ES-I3 (cell line): ENCODE results near the gene CLIC4.
"Not testable (repeated sequence)": the region's sequence is repeated elsewhere in the genome, so short reads cannot be mapped to it uniquely, and the experiment has no call there.

Experiments
- H3K36me3 ChIP-seq: 2 replicates; pipeline ENCODE4 v1.6.1; 2013; ENCODE audit warnings: mild to moderate bottlenecking, low read length, control low read depth, moderate library complexity; ENCODE audit not compliant: insufficient read depth
- H3K4me1 ChIP-seq: 2 replicates; pipeline ENCODE4 v1.6.1; 2013; ENCODE audit warnings: mild to moderate bottlenecking, control low read depth, low read length; ENCODE audit not compliant: insufficient read depth
- H3K9ac ChIP-seq: 2 replicates; pipeline ENCODE4 v1.6.1; 2013; ENCODE audit warnings: low read depth, mild to moderate bottlenecking, low read length, moderate library complexity
- H3K9me3 ChIP-seq: 2 replicates; pipeline ENCODE4 v1.6.1; 2013; ENCODE audit warnings: mild to moderate bottlenecking, low read length, moderate library complexity; ENCODE audit not compliant: control insufficient read depth, insufficient read depth

Gene CLIC4

GRCh38 chr1:24744911-24745710 lies at the start of gene CLIC4:
CLIC4 (plus strand) TSS chr1:24745447; CDS start chr1:24745554, 107 bp downstream.
- H3K9me3 ChIP-seq, result no peaks in the 10 kb centered on the region
- no peaks in the 10 kb centered on the region for H3K36me3 ChIP-seq
- peak within 1 kb of the TSS; percentile 100 for H3K9ac ChIP-seq
- H3K4me1 ChIP-seq, result peaks cover 18% of the 10 kb centered on the region

GRCh38 chr1:24696041-24696755 lies 49.0 kb upstream of the CLIC4 start:
- Histone ChIP-seq H3K9ac (no peak overlapping the region), H3K4me1 (peaks cover 7% of the 10 kb centered on the region), H3K36me3 (no peaks in the 10 kb centered on the region), H3K9me3 (no peaks in the 10 kb centered on the region)

- H3K9ac ChIP-seq, result no peak overlapping the region
- H3K9me3 ChIP-seq, result no peaks in the 10 kb centered on the region
These were observed 48.4 kb upstream of the CLIC4 start for GRCh38 chr1:24696756-24697330.

DNA sequence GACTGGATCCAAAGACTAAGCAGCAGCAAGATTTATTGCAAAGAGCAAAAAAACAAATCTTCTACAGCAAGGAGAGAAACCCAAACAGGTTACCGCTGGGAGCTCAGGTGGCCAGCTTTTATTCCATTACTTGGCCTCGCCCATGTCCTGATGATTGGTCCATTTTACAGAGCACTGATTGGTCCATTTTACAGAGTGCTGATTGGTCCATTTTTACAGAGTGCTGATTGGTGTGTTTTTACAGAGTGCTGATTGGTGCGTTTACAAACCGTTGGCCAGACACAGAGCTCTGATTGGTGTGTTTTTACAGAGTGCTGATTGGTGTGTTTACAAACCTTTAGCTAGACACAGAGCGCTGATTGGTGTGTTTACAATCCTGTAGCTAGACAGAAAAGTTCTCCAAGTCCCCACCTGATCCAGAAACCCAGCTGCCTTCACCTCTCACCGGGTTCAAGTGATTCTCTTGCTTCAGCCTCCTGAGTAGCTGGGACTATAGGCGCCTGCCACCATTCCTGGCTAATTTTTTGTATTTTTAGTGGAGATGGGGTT lies 47.7 kb upstream of the CLIC4 start:
- not testable (repeated sequence) for H3K4me1 ChIP-seq, H3K36me3 ChIP-seq, H3K9ac ChIP-seq, H3K9me3 ChIP-seq

More at GRCh38 chr1:24696756-24697330, 48.4 kb upstream of the CLIC4 start:
- H3K36me3 ChIP-seq, result no peaks in the 10 kb centered on the region
- peaks cover 7% of the 10 kb centered on the region for H3K4me1 ChIP-seq

DNA sequence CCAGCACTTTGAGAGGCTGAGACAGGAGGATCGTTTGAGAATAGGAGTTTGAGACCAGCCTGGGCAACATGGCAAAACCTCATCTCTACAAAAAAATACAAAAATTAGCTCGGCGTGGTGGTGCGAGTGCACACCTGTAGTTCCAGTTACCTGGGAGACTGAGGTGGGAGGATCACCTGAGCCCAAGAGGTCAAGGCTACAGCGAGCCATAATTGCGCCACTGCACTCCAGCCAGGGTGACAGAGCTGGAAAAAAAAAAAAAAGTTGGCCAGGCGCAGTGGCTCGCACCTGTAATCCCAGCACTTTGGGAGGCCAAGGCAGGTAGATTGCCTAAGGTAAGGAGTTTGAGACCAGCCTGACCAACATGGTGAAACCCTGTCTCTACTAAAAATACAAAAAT lies 46.9 kb upstream of the CLIC4 start:
- not testable (repeated sequence) for H3K36me3 ChIP-seq, H3K9ac ChIP-seq, H3K4me1 ChIP-seq, H3K9me3 ChIP-seq

- H3K4me1 ChIP-seq, result peaks cover 11% of the 10 kb centered on the region
- H3K9me3 ChIP-seq, result no peaks in the 10 kb centered on the region
- H3K9ac ChIP-seq, result no peak overlapping the region
- H3K36me3 ChIP-seq, result no peaks in the 10 kb centered on the region
These were observed 45.6 kb upstream of the CLIC4 start for GRCh38 chr1:24699628-24700027.

DNA sequence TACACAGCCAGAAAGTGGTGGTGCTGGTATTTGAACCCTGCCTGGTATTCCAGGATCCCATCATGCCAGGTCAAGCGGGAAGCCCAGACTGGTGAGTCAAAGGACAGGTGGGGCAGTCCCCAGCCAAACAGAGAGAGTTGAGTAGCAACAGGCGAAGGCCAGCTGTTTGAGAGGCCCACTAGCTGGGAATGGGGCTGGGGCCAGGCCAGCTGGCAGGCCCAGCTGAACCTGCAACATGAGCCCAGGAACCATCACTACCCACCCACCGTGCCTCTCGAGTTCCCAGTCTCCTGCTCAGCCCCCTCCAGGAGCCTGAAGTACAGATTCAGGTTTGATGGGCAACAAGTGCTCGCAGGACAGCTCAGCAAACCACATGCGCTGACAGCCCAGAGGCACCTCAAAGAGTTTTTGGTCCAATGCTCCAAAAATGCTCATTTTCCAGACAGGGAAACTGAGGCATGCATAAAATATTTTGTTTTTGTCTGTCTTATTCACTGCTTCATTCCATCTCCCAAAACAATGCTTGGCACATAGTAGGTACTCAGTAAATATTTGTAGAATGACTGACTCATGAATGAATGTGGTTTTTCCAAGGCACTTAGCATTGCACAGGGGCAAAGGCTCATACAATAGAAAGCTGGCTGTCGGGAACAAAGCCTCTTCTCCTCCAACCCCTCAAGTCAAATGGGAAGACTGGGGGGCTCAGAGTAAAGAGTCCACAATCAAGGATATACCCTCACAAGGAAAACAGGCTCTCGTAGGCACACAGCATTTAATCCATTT lies 42.5 kb upstream of the CLIC4 start:
- no peak overlapping the region for H3K9ac ChIP-seq
- H3K4me1 ChIP-seq, result peaks cover 19% of the 10 kb centered on the region
- no peaks in the 10 kb centered on the region for H3K9me3 ChIP-seq
- no peaks in the 10 kb centered on the region for H3K36me3 ChIP-seq

GRCh38 chr1:24704411-24705259 lies 40.6 kb upstream of the CLIC4 start:
- Histone ChIP-seq H3K9me3 (no peaks in the 10 kb centered on the region), H3K4me1 (peaks cover 19% of the 10 kb centered on the region), H3K9ac (peak overlapping the region; percentile 29; the same call in 1 of the 2 replicates)

GRCh38 chr1:24705260-24706073 lies 39.8 kb upstream of the CLIC4 start:
- Histone ChIP-seq H3K4me1 (peaks cover 16% of the 10 kb centered on the region), H3K9me3 (no peaks in the 10 kb centered on the region), H3K9ac (peak overlapping the region; percentile 29; the same call in 1 of the 2 replicates), H3K36me3 (no peaks in the 10 kb centered on the region)

More at GRCh38 chr1:24704411-24705259, 40.6 kb upstream of the CLIC4 start:
- H3K36me3 ChIP-seq, result no peaks in the 10 kb centered on the region

DNA sequence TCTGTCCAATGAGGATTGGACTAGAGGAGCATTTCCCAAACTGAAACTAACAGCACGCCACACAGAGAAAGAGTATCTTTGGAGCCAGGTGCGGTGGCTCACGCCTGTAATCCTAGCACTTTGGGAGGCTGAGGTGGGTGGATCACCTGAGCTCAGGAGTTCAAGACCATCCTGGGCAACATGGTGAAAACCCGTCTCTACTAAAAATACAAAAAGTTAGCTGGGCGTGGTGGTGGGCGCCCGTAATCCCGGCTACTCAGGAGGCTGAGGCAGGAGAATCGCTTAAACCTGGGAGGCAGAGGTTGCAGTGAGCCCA lies 39.2 kb upstream of the CLIC4 start:
- H3K9me3 ChIP-seq, H3K9ac ChIP-seq, H3K36me3 ChIP-seq: not testable (repeated sequence)
- peaks cover 12% of the 10 kb centered on the region; the same call in 1 of the 2 replicates for H3K4me1 ChIP-seq

- Histone ChIP-seq H3K9ac (no peak overlapping the region), H3K4me1 (peaks cover 10% of the 10 kb centered on the region; the same call in 1 of the 2 replicates), H3K36me3 (no peaks in the 10 kb centered on the region), H3K9me3 (no peaks in the 10 kb centered on the region)
These were observed 37.6 kb upstream of the CLIC4 start for GRCh38 chr1:24707687-24708086.

DNA sequence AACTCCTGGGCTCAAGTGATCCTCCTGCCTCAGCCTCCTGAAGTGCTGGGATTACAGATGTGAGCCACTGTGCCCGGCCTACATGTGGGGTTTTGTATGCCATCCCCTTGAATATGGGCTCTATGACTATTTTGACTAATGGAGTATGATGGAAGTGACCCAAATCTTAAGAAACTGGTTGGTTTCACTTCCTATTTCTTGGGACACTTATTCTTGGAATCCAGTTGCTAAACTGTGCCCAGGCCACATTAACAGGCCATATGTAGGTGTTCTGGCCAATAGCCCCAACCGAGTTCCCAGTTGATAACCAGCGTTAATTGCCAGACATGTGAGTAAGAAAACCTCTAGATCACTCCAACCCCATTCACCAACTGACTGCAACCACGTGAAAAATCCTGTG lies 36.3 kb upstream of the CLIC4 start:
- H3K4me1 ChIP-seq, result peaks cover 10% of the 10 kb centered on the region; the same call in 1 of the 2 replicates
- no peak overlapping the region for H3K9ac ChIP-seq
- no peaks in the 10 kb centered on the region for H3K36me3 ChIP-seq
- H3K9me3 ChIP-seq, result no peaks in the 10 kb centered on the region
